ENCODE results near the gene NR2C2.

DNA sequence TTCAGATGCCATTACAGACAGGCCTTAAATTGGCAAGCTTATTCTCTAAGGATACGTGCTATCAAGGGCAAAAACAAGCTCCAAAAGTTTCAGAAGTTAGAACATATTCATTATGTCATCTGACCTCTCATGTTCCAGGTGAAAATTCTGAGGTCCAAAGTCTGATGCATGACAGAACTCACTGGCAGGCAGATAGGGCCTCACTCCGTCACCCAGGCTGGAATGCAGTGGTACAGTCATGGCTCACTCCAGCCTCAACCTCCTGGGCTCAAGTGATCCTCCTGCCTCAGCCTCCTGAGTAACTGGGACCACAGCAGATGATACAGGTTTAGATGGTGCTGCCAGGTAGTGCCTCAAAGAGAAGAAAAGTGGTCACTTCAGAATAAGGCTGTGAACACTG lies 102.2 kb downstream of the NR2C2 start:
- TF ChIP-seq TEAD4 (IDR thresholded peaks at IDR 0.05) (no peak), YY1 (IDR thresholded peaks at IDR 0.05; ENCODE audit: low read depth) (no peak), EP300 (IDR thresholded peaks at IDR 0.05; ENCODE audit: borderline replicate concordance) (no peak), ZBTB7A (IDR thresholded peaks at IDR 0.05; ENCODE audit: low read depth) (no peak), CEBPB (IDR thresholded peaks at IDR 0.05) (no peak), CREB1 (IDR thresholded peaks at IDR 0.05; ENCODE audit: low read depth) (no peak), EGR1 (IDR thresholded peaks at IDR 0.05) (no peak), TCF12 (IDR thresholded peaks at IDR 0.05; ENCODE audit: low read depth) (no peak), TAF1 (IDR thresholded peaks at IDR 0.05; ENCODE audit: low read depth) (no peak), MAX (IDR thresholded peaks at IDR 0.05) (no peak), FOXM1 (IDR thresholded peaks at IDR 0.05; ENCODE audit: borderline replicate concordance, low read depth) (no peak), RAD21 (IDR thresholded peaks at IDR 0.05; ENCODE audit: low read depth) (no peak)
- TF ChIP-seq, protein P1, sequence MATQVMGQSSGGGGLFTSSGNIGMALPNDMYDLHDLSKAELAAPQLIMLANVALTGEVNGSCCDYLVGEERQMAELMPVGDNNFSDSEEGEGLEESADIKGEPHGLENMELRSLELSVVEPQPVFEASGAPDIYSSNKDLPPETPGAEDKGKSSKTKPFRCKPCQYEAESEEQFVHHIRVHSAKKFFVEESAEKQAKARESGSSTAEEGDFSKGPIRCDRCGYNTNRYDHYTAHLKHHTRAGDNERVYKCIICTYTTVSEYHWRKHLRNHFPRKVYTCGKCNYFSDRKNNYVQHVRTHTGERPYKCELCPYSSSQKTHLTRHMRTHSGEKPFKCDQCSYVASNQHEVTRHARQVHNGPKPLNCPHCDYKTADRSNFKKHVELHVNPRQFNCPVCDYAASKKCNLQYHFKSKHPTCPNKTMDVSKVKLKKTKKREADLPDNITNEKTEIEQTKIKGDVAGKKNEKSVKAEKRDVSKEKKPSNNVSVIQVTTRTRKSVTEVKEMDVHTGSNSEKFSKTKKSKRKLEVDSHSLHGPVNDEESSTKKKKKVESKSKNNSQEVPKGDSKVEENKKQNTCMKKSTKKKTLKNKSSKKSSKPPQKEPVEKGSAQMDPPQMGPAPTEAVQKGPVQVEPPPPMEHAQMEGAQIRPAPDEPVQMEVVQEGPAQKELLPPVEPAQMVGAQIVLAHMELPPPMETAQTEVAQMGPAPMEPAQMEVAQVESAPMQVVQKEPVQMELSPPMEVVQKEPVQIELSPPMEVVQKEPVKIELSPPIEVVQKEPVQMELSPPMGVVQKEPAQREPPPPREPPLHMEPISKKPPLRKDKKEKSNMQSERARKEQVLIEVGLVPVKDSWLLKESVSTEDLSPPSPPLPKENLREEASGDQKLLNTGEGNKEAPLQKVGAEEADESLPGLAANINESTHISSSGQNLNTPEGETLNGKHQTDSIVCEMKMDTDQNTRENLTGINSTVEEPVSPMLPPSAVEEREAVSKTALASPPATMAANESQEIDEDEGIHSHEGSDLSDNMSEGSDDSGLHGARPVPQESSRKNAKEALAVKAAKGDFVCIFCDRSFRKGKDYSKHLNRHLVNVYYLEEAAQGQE (IDR thresholded peaks at IDR 0.05; ENCODE audit: low read depth) = no peak
- TF ChIP-seq, protein P2, sequence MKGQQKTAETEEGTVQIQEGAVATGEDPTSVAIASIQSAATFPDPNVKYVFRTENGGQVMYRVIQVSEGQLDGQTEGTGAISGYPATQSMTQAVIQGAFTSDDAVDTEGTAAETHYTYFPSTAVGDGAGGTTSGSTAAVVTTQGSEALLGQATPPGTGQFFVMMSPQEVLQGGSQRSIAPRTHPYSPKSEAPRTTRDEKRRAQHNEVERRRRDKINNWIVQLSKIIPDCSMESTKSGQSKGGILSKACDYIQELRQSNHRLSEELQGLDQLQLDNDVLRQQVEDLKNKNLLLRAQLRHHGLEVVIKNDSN (IDR thresholded peaks at IDR 0.05) = no peak
